Activated CD4-positive, alpha-beta T cell treated with anti-CD3 and anti-CD28 coated beads for 48 hours (primary cell): ENCODE results near the gene S100A1.
"Not testable (repeated sequence)": the region's sequence is repeated elsewhere in the genome, so short reads cannot be mapped to it uniquely, and the experiment has no call there.

ENCODE experiments used
- DNase-seq: peaks from one replicate; pipeline ENCODE4 v3.0.0-alpha.2; 2020

S100A1 gene

DNA sequence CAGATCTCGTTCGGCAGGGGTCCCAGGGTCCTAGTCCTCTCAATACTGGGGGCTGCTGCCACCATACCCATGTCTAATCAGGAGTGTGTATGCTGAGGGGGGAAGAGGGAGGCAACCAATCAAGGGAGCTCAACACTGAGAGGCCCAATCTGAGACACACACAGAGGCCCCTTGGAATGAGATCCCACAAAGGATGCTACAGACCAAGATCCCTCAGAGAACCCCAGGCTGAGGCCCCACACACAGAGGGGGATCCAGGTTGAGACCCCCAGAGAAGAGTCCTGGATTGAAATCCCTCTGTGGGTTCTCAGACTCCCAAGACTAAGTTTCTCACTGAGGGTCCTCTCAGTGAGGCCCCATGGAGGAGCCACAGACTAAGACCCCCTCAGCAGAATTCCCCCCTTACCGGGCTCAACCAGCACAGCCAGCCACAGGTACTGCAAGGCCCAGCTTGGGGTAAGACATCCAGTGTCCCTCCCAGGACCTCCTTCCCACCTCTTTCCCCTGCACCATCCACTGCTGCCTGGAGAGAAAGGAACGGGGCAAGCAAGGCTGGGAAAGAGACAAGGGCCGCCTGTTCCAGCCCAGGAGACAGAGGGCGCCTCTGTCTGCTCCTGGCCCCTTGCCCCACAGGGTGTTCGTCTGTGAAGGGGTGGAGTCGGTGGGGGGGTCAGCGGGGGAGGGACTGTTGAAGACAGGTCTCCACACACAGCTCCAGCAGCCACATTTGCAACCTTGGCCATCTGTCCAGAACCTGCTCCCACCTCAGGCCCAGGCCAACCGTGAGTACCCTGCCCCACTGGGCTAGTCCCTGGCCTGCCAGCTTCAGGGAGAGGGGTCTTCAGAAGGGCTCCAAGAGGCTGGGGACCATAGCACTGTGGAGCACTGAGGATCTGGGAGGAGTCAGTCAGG lies at the start of gene S100A1:
TSS of gene S100A1 (plus strand) at position 720 of the 912 bp plus-strand sequence. CDS start 2,088 bp downstream, outside the sequence.
- no peak for DNase-seq

DNA sequence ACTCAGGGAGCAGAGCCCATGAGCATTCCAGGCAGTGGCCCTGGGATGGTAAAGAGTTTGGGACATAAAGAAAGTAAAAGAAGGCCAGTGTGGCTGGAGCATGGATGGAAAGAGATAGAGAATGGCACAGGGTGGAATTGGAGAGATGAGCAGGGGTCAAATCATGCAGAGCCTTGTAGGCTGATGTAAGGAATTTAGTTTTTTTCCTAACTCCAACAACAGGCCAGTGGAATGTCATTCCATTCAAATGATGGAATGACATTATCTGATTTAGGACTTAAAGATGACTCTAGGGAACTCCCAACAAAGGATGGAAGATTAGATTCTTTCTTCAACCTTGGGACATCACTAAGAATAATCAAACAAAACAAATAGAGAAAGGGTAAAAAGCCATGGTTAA lies 49.7 kb upstream of the S100A1 start:
- DNase-seq: no peak

DNA sequence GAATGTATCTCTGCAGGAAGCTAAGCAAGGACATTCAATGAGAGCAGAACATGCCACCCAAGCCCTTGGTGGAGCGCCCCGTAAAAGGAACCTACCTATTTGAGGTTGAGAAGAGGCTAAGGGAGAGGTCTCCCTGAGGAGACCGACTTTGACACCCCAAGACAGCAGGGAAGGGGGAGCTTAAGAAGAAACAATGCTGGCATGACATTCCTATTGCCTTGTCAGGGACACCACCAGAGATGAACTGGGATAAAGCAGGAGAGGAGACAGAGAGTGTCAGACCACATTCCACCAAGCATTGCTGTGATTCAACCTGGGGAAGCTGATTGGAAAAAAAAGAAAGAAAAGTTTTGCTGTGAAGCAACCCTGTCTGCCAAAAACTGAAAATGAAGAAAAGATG lies 49.3 kb upstream of the S100A1 start:
- no peak for DNase-seq

DNA sequence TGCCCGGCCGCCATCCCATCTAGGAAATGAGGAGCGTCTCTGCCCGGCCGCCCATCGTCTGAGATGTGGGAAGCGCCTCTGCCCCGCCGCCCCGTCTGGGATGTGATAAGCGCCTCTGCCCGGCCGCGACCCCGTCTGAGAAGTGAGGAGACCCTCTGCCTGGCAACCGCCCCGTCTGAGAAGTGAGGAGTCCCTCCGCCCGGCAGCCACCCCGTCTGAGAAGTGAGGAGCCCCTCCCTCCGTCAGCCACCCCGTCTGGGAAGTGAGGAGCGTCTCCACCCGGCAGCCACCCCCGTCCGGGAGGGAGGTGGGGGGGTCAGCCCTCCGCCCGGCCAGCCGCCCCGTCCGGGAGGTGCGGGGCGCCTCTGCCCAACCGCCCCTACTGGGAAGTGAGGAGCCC lies 45.4 kb upstream of the S100A1 start:
- not testable (repeated sequence) for DNase-seq

- not testable (repeated sequence) for DNase-seq
Measured at GRCh38 chr1:153583514-153583913, 44.7 kb upstream of the S100A1 start.

DNA sequence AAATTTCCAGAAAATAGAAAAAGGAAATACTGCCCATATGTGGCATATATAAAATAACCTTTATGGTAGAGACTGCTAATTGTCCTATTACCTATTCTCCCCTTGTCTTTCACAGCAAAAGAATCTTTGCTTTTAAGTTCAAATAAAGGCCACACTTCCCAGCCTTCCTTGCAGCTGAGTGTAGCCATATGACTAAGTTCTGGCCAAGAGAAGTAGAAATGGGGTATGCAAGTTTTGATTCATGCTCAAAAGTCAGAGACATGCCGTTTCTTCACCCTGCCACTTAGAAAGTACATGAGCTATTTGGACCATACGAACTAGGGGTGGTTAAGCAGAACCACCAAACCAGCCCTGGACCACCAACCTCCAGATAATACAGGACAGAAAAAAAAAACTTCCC lies 44.3 kb upstream of the S100A1 start:
- no peak for DNase-seq

- no peak for DNase-seq
Measured at GRCh38 chr1:153585006-153585405, 43.2 kb upstream of the S100A1 start.

DNA sequence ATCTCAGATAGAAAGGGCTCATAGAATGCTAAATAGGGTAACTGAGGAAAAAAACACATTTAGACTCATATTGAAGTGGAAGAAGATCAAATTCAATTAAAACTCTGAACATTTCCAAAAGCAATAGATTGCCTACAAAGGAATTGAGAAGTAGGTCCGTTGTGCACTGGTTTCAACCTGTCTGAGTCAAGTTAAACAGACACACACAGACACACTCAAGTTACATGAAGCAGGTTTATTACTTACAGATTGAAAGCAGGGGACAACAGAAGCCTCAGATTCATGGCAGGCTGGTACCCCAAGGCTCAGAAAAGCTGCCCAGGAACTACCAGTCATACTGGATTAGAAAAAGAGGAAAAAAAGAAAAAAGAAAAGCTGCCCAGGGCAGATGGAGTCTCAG lies 41.9 kb upstream of the S100A1 start:
- DNase-seq: no peak

GRCh38 chr1:153587314-153587713 lies 40.9 kb upstream of the S100A1 start:
- DNase-seq: no peak

DNA sequence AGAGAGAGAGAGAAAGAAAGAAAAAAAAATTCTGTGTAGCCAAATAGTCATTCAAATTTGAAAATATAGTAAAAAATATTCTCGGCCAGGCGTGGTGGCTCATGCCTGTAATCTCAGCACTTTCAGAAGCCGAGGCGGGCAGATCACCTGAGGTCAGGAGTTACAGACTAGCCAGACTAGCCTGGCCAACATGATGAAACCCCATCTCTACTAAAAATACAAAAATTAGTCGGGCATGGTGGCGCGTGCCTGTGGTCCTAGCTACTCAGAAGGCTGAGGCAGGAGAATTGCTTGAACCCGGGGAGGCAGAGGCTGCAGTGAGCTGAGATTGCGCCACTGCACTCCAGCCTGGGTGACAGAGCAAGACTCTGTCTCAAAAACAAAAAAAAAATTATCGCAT lies 40.2 kb upstream of the S100A1 start:
- not testable (repeated sequence) for DNase-seq

DNA sequence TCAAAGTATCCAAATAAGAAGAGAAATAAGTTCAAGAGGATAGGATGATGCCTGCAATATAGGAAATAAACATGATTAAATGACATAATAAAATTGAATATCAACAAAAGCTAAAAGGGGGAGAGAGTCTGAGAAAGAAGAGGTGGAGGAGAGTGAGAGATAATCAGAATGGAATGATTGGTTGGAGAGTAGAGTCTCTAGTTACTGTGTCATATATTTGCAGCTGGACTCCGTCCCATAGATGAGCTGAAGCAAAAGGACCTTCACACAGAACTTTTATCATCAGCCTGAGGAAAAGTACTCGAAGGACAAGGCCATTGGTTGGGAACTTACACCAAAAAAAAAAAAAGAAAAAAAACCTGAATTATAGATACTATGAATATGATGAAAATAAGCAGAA lies 39.8 kb upstream of the S100A1 start:
- DNase-seq: no peak

- DNase-seq: no peak
Measured at GRCh38 chr1:153592748-153593147, 35.5 kb upstream of the S100A1 start.

DNA sequence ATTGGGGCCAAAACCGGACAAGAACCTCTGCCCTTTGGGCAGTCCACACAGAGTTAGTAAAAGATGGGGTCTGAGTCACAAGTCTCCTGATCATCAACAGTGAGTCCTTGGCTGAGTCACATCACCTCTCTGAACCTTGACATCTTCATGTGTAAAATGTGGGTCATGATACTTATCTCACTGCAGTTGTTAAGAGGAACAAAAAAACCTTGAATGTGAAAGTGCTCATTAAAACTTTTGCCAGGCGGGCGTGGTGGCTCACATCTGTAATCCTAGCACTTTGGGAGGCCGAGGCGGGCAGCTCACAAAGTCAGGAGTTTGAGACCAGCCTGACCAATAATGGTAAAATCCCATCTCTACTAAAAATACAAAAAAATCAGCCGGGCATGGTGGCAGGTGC lies 31.0 kb upstream of the S100A1 start:
- peak; percentile 50 for DNase-seq

- peak; percentile 29 for DNase-seq
Measured at GRCh38 chr1:153598309-153599172, 29.7 kb upstream of the S100A1 start.

- no peak for DNase-seq
Measured at GRCh38 chr1:153599847-153600246, 28.4 kb upstream of the S100A1 start.

GRCh38 chr1:153602749-153603148 lies 25.5 kb upstream of the S100A1 start:
- no peak for DNase-seq

DNA sequence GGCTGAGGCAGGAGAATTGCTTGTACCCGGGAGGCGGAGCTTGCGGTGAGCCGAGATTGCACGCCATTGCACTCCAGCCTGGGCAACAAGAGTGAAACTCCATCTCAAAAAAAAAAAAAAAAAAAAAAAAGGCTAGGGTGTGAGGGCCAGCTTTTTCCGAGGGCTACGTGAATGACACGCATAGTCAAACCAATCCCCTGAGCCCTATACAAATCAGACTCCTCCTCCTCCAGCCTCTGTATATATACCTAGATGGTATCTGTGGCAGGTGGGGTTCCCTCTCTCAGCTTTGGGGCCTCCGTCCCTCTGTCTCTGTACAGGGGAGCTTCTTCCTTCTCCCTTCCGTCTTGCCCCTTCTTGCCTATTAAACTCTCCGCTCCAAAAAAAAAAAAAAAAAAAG lies 22.0 kb upstream of the S100A1 start:
- DNase-seq: no peak

- DNase-seq: no peak
Measured at GRCh38 chr1:153607381-153607780, 20.9 kb upstream of the S100A1 start.

DNA sequence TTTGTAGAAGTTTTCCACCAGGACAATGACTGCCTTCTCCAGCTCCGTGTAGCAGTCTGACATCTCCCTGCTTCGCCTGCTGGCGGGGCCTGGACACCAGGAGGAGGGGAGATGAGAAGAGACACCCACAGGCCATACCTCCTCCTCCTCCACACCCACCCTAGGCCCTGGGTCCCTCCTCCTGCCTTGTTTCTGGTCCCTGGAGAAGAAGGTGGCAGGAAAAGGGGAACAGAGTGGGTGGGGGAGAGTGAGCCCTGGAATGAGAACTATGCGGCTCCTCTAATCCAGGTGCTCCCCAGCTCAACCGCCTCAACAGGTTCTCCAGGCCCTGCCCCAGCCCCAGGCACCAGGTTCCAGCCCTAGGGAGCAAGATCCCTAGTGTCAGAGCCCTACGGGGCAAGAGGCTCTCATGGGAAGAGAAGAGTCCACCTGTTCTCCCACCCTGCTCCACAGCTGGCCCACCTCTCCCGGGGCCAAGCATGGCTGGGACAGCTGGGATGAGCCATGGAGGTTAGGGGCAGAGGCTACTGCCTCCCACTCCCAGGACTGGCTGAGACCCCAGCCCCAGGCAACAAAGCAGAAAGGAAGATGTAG lies 20.0 kb upstream of the S100A1 start:
- no peak for DNase-seq

DNA sequence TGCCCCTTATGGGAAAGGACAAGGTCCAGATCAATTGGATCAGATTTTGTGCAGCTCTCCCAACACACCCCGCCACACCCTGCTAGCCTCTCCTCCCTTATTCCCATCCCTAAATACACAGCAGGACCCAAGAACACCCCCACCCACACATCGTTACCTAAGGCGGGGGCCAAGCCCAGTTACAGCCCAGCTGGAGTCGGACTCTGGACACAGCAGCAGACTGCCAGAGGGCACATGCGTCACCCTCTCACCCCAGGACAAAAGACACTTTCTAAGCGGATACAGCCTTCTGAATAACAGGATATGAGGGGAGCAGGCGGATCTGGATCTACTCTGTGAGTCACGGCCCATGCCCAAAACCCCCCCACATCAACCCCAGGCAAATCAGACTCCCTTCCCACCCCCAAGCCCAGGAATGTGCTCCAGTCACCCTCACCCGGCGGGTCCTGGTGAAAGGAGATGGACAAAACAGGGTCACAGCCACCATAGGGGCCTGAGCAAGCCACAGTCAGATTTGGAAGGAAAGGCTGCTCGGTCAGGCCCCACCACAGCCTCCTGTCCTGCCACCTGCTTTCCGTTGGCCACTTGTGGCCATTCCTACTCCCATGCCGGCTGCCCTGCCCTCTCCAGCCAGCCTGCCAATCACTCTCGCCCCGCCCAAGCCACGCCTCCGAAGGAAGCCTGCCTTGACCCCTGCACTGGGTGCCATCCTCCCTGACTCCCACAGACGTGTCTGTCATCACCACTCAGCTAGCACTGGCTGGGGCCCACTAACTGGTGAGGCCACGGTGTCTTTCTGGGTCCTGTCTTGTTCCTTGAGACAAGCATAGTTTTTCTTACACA lies 19.3 kb upstream of the S100A1 start:
- no peak for DNase-seq

DNA sequence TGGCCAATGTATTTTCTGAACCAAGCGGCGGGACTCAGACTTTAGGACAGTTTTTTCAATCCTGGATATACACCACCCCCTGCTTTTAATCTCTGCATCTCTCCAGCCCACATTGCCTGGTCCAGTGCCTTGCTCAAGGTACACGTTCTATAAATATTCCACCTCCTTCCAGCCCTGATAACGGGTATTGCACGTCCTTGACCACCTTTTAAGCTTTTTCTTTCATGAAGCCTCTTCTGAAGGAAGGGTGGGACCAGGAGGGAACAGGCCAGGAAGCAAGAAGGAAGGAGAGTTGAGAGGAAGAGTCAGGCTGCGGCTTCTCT lies 18.7 kb upstream of the S100A1 start:
- no peak for DNase-seq

DNA sequence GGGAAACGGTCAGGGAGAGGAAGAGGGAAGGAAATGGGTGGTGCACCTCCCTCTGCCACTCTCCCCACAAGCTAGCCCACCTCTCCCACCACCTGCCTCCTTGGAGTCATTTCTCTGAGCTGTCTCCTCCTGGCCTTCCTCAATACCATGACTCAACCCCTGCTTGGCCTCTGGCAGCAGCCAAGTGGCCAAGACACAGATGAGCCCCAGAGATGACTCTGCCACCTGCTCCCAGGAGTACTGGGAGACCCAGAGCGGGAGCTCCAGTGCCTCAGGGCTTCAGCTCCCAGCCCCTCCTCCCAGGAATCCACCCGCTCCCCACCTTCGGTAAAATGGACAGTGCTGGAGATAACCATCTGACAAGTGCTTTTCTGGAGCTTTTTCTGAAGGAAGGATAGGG lies 17.9 kb upstream of the S100A1 start:
- DNase-seq: no peak
